PC-9 (cell line): Measurements from ENCODE around the gene SAMD9L. TPM values are rescaled to one million over a fixed set of nuclear protein-coding genes. Genes with fewer than 3 reads are reported as not detected.

Experiments
- BruUV-seq: library from RNA; stranded (reverse); fragments of 400-500 nt; replicated peaks from 2 replicates; lab custom pipeline; 2021; lab: Mats Ljungman, UMichigan
- CTCF ChIA-PET: fragments of 300-600 bp; sonication (Branson Sonifier 250); formaldehyde crosslinking; loops from one replicate; lab custom pipeline; 2022; ENCODE audit warnings: antibody characterized with exemption; lab: Charles Lee
- POLR2A ChIA-PET: fragments of 300-600 bp; sonication (Branson Sonifier 250); formaldehyde crosslinking; loops from one replicate; lab custom pipeline; 2022; ENCODE audit warnings: antibody characterized with exemption; ENCODE audit not compliant: unreplicated experiment; lab: Charles Lee
- DNase-seq, 2 experiments: peaks; one replicate each; pipeline versions ENCODE4 v3.0.0 to v3.0.0-alpha.2; 2015 to 2022; ENCODE audit warnings: mixed read lengths in 1 of 2
- H2AFZ ChIP-seq: fragments of 200-600 bp; sonication (generic); 2 replicates; pipeline ENCODE4 v1.8.1; 2017; ENCODE audit warnings: antibody characterized with exemption
- H3F3A ChIP-seq: fragments of 200-600 bp; sonication (generic); 2 replicates; pipeline ENCODE4 v1.8.1; 2017; ENCODE audit warnings: antibody characterized with exemption, mild to moderate bottlenecking, low read depth; ENCODE audit not compliant: insufficient read depth
- H3K27ac ChIP-seq: fragments of 200-600 bp; sonication (generic); 2 replicates; pipeline ENCODE4 v1.6.1; 2016; ENCODE audit warnings: mixed run types
- H3K27me3 ChIP-seq: fragments of 200-600 bp; sonication (generic); 2 replicates; pipeline ENCODE4 v1.6.1; 2016; ENCODE audit warnings: low read depth, mixed run types; ENCODE audit not compliant: insufficient read depth
- H3K36me3 ChIP-seq: fragments of 200-600 bp; sonication (generic); 2 replicates; pipeline ENCODE4 v1.6.1; 2016; ENCODE audit warnings: low read depth, mixed run types
- H3K4me1 ChIP-seq: fragments of 200-600 bp; sonication (generic); replicated peaks from 2 replicates; pipeline ENCODE4 v1.6.1; 2016; ENCODE audit warnings: mixed run types; ENCODE audit not compliant: insufficient read depth
- H3K4me2 ChIP-seq: fragments of 200-600 bp; sonication (generic); 2 replicates; pipeline ENCODE4 v1.6.1; 2017; ENCODE audit warnings: mixed run types
- H3K4me3 ChIP-seq: fragments of 200-600 bp; sonication (generic); 2 replicates; pipeline ENCODE4 v1.6.1; 2016; ENCODE audit warnings: mixed run types
- H3K79me2 ChIP-seq: fragments of 200-600 bp; sonication (generic); 2 replicates; pipeline ENCODE4 v1.6.1; 2017; ENCODE audit warnings: low read depth, mixed run types
- H3K9me2 ChIP-seq: fragments of 200-600 bp; sonication (generic); 2 replicates; pipeline ENCODE4 v1.8.1; 2017; ENCODE audit warnings: mild to moderate bottlenecking; ENCODE audit not compliant: insufficient read depth
- H3K9me3 ChIP-seq: fragments of 200-600 bp; sonication (generic); 2 replicates; pipeline ENCODE4 v1.8.1; 2016; ENCODE audit warnings: low read depth; ENCODE audit not compliant: insufficient read depth
- H4K20me1 ChIP-seq: fragments of 200-600 bp; sonication (generic); 2 replicates; pipeline ENCODE4 v1.8.1; 2017; ENCODE audit not compliant: insufficient read depth
- CTCF ChIP-seq: fragments of 200-600 bp; sonication (generic); conservative IDR thresholded peaks from 2 replicates; pipeline ENCODE4 v1.6.1; 2017; ENCODE audit warnings: mixed run types, antibody characterized with exemption, mild to moderate bottlenecking, moderate library complexity
- EZH2 ChIP-seq: fragments of 200-600 bp; sonication (generic); IDR thresholded peaks from 2 replicates; pipeline ENCODE4 v1.8.0; 2017; ENCODE audit warnings: antibody characterized with exemption, low read depth
- intact Hi-C: fragments of 100-400 bp; cut with micrococcal nuclease; formaldehyde crosslinking; loops from one replicate; pipeline ENCODE4 v1.10.0; 2022; ENCODE audit not compliant: unreplicated experiment
- total RNA-seq: library from RNA; stranded (reverse); gene quantifications from 2 replicates; pipeline ENCODE4 v1.2.3, GENCODE V29; 2021

The SAMD9L gene
- total RNA-seq, 1 experiment from 2014 or later = 4.1 TPM

DNA sequence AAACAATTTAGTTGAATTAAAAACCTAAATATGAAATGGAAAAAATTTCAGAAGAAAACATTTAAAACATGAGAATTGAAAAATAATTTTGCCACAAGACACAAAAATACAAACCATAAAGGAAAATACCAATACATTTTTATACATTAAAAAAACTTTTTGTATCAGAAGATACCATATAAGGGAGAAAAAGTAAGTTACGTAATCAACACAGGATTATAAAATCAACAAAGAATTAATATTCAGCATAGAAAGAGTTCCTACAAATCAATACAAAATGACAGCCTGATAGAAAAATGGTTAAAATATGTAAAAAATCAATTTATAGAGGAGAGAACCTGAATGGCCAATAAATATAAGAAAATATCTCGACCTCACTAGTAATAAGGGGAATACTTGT, 16.6 kb upstream of the SAMD9L start:
- DNase-seq = no peak
- H3K36me3 ChIP-seq = no peaks in the 10 kb centered on the region
- intact Hi-C loops = loop anchor here (5.0 kb wide), 1 partner anchor 47 kb away; the partner anchor contains the start of gene SAMD9
- TF ChIP-seq CTCF (no peak), EZH2 (no peak)
- no peaks in the 10 kb centered on the region for H3K27me3 ChIP-seq
- no peaks in the 10 kb centered on the region; the same call in 1 of the 2 replicates for H3K9me3 ChIP-seq
- BruUV-seq = no TSS peak
- H3K4me3 ChIP-seq = no peak overlapping the region
- H3K4me1 ChIP-seq = peaks cover 20% of the 10 kb centered on the region; the same call in 1 of the 2 replicates
- POLR2A ChIA-PET = no interaction called here
- no peak overlapping the region for H3K4me2 ChIP-seq
- no peaks in the 10 kb centered on the region for H3K79me2 ChIP-seq
- H3F3A ChIP-seq = no peaks in the 10 kb centered on the region
- no peaks in the 10 kb centered on the region for H3K9me2 ChIP-seq
- no peaks in the 10 kb centered on the region for H4K20me1 ChIP-seq
- CTCF ChIA-PET = no interaction called here
- no peak overlapping the region for H2AFZ ChIP-seq
- no peak overlapping the region for H3K27ac ChIP-seq

DNA sequence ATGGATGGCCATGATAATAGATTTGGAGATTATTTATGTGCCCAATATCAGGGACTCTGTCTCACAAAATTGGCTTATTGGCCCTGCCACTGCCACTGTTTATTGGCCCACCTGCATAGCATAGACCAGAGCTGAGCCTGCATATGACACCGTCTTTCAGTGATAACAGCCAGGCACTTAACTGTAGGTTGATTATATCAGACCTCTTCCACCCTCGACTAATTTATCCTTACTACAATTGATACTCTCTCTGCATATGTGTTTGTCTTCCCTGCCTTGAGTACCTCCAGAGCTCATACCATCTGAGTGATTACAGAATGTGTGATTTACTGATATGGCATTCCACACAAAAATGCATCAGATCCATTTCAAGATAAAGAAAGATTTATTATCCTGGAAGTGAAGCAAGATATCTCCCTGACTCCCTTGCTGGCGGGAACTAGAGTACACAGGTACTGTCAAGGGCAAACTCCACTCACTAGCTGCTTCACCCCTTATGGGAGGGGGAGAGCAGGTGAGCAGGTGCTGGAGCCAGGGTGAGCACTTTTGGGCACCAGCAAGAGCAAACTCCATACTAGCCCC, 13.1 kb upstream of the SAMD9L start:
- H3K4me1 ChIP-seq = peaks cover 20% of the 10 kb centered on the region; the same call in 1 of the 2 replicates
- no TSS peak for BruUV-seq
- ChIA-PET POLR2A (interaction anchor here (0.6 kb wide), 1 partner anchor 47 kb away, joined by 5 read pairs; no protein-coding TSS in a partner anchor), CTCF (no interaction called here)
- no peaks in the 10 kb centered on the region for H3K36me3 ChIP-seq
- H3K4me2 ChIP-seq = peak overlapping the region; percentile 18
- DNase-seq = peak in 1 of 2 experiments; percentile 72
- H4K20me1 ChIP-seq = no peaks in the 10 kb centered on the region
- no peak overlapping the region for H2AFZ ChIP-seq
- no peak overlapping the region for H3K4me3 ChIP-seq
- intact Hi-C loops = loop anchor here (5.0 kb wide), 1 partner anchor 44 kb away; the partner anchor contains the start of gene SAMD9
- no peaks in the 10 kb centered on the region for H3K9me2 ChIP-seq
- H3K79me2 ChIP-seq = no peaks in the 10 kb centered on the region
- H3K9me3 ChIP-seq = no peaks in the 10 kb centered on the region; the same call in 1 of the 2 replicates
- no peak for TF ChIP-seq EZH2
- no peak for TF ChIP-seq CTCF
- no peaks in the 10 kb centered on the region for H3F3A ChIP-seq
- H3K27ac ChIP-seq = peak overlapping the region; percentile 62
- no peaks in the 10 kb centered on the region for H3K27me3 ChIP-seq

- Histone ChIP-seq H3K36me3 (no peaks in the 10 kb centered on the region), H3K79me2 (no peaks in the 10 kb centered on the region), H3K4me2 (no peak overlapping the region), H3F3A (no peaks in the 10 kb centered on the region), H2AFZ (no peak overlapping the region), H3K4me1 (peaks cover 20% of the 10 kb centered on the region; the same call in 1 of the 2 replicates), H4K20me1 (no peaks in the 10 kb centered on the region), H3K4me3 (no peak overlapping the region), H3K9me3 (no peaks in the 10 kb centered on the region; the same call in 1 of the 2 replicates), H3K27ac (peak overlapping the region; percentile 75), H3K9me2 (no peaks in the 10 kb centered on the region), H3K27me3 (no peaks in the 10 kb centered on the region)
- TF ChIP-seq EZH2 (no peak), CTCF (no peak)
- CTCF ChIA-PET = no interaction called here
- no TSS peak for BruUV-seq
- intact Hi-C loops = loop anchor here (5.0 kb wide), 1 partner anchor 43 kb away; the partner anchor contains the start of gene SAMD9
- POLR2A ChIA-PET = interaction anchor here (0.6 kb wide), 1 partner anchor 46 kb away, joined by 5 read pairs; no protein-coding TSS in a partner anchor
- DNase-seq = peak in 1 of 2 experiments; percentile 92
These were observed 12.2 kb upstream of the SAMD9L start for GRCh38 chr7:93160410-93160809.
